GM18508 (cell line): ENCODE measurements around the gene SLC25A29.
A peak's percentile ranks its signal among the peaks of the same experiment; 100 is the strongest.
"Not testable (repeated sequence)": the region's sequence is repeated elsewhere in the genome, so short reads cannot be mapped to it uniquely, and the experiment has no call there.

ENCODE experiments used
- ATAC-seq: cut with Tn5 transposase; IDR thresholded peaks from one replicate; pipeline ENCODE4 v1.9.1; 2021; ENCODE audit warnings: moderate number of reproducible peaks; ENCODE audit not compliant: insufficient read depth, unreplicated experiment

SLC25A29 gene

DNA sequence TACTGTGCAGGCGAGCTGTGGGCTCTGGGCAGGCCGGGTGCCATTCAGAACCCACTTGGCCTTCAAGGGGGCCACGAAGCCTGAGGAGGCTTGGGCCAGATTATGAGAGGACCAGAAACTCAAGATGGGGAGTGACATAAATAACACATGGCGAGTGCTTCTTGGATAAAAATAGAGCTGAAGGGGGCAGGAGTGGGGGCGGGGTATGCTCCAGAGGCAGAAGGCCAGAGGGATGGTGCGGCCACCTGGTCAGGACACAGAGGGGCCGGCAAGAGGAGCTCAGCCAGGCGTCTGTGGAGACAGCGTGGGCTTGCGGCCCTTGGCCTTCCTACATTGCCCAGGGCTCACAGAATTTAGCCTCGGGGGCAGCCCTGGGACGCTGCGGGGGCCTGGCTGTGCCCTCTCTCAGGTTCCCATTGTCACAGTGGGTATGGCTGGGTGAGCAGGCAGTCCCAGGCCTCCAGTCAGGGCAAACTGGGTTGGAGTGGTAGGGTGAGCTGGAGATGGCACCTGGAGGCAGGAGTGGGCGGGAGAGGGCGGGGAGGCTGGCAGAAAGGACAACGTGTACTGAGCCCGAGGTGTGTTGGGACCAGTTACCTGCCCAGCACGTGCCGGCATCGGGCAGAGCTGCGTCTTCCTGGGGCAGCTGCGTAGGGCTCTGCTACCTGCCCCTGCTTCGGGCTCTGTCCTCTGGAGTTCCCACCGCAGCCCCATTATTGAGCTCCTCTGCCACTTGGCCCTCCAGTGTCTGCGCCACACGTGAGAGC, 7.4 kb upstream of the SLC25A29 start:
- no peak for ATAC-seq

DNA sequence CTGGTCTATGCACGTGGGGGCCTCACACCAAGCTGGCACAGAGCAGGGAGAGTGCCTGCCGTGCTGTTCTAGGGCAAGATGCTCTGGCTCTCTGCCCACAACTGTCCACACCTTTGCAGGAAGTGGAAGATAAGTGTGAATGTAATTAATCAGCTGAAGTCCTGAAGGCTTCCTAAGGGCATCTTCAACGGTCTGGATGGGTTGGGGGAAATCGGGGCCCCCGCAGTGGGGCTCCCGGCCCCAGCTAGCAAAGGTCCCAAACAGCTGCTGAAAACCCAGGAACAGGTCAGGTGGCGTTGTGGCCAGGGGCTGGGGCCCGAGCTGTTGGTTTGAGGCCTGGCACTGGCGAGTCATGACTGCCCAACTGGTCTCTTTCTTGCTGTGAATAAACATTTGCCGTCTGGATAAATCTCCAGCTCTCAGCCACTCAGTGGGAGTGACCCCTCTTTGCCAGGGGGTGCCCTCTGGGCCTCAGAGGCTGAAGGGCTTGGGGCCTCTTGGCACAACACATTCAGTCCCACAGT, 6.7 kb upstream of the SLC25A29 start:
- no peak for ATAC-seq

DNA sequence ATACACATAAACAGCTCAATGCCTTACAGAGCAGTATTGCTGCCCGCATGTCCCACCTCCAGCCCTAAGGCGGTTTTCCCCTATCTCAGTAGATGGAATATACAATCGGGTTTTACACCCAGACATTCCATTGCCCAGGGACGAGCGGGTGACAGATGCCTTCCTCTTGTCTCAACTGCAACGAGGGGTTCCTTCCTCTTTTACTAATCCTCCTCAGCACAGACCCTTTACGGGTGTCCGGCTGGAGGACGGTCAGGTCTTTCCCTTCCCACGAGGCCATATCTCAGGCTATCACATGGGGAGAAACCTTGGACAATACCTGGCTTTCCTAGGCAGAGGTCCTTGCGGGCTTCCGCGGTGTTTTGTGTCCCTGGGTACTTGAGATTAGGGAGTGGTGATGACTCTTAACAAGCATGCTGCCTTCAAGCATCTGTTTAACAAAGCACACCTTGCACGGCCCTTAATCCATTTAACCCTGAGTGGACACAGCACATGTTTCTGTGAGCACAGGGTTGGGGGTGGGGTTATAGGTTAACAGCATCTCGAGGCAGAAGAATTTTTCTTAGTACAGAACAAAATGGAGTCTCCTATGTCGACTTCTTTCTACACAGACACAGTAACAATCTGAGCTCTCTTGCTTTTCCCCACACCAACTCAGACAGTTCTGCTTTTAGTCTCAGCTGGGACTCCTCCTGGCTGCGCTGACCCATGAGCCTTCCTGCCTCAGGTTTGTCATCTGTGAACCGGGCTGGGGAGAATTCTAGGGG, 6.0 kb upstream of the SLC25A29 start:
- ATAC-seq: not testable (repeated sequence)

DNA sequence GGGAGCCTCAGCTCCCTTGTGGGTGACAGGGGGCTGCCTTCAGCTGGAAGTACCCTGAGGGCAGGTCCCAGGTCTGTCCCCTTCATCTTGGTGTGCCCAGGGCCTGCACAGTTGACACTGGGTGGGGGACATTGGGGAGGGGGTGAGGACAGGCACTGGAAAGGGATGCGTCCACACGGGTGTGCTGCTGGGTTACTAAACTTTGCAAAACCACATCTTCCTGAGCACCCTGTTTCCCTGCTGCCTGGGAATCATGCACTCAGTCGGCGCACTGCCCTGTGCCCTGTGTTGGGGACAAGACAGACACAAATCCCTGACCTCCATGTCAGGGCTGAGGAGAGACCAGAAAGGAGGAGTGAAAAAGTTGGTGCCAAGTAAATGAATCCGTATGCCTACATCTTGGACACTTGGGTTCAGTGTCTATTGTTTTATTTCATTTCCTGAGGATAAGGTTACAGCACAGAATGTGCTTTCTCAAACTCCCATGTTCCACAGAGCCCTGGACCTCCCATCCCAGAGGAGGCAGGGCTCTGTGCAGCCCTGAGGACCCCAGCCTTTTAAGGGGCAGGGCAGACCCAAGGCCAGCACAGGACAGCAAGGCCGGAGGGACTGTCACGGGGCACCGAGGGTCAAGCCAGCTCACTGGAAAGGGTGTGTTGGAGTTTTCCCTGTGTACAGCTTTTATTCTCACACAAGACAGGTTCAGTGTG, 2.9 kb upstream of the SLC25A29 start:
- no peak for ATAC-seq

DNA sequence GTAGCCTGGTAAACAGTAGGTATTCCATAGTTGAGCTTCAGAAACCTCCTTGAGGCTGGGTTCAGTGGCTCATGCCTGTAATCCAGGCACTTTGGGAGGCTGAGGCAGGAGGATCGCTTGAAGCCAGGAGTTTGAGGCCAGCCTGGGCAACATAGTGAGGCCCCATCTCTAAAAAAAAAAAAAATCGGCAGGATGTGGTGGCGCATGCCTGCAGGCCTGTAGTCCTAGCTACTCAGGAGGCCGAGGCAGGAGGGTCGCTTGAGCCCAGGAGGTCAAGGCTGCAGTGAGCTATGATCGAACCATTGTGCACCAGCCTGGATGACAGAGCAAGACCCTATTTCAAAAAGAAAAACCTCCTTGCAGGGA, 2.2 kb upstream of the SLC25A29 start:
- ATAC-seq: not testable (repeated sequence)

GRCh38 chr14:100307766-100308426, 1.7 kb upstream of the SLC25A29 start:
- no peak for ATAC-seq

GRCh38 chr14:100306998-100307765, 938 bp upstream of the SLC25A29 start:
- ATAC-seq: no peak

DNA sequence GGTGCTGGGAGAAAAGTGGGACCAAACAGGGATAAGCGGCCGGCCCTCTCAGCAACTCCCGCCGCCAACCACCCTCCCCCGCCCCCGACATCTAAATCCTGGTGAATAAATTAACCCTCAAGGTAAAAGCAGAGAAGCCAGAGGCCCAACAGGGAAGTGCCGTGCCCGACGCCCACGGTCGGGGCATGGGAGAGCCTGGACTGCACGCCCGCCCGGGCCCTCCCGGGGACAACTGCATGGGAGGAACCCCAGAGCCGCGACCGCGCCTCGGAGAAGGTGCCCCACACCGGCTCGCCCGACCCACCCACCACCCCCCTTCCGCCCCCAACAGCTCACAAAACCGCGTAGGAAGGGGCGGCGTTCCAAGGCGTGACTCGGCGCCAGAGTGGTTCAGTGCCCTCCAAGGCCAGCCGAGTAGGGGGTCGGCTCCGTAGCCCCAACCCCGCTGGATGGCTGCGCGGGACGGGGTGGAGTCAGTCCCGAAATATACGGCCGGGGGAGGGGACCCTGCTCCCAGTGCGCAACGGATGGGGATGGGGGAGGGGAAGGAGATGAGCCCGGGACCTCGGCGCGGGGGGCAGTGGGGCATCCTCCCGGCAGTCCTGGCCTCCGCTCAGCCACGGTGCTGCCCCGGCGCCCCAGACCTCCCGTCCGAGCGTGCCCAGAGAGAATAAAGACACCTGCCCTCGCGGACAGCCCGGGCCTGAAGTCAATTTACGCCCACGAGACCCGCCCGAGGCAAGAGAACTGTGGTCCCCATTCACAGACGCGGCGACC, 732 bp downstream of the SLC25A29 start:
- ATAC-seq: no peak

- no peak for ATAC-seq
These were observed 1.4 kb downstream of the SLC25A29 start for GRCh38 chr14:100304825-100305323.

DNA sequence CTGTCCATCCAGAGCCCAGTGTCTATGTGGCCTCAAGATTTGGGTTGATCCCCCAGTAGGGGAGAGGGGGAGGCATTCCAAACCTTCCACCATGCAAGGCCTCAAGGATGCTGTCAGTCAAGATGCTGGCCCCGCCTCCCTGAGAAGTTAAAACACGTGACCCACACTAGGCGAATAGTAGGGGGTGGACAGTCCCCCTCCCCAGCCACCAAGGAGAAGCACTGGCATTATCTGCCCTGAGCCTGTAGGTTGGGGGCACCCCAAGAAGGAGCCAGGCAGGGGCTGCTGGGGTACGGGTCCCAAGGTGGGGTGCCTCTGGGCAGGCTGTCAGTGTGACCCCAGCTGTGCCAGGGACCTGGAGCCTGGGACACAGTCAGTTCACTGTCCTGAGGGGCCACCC, 2.3 kb downstream of the SLC25A29 start:
- ATAC-seq: no peak

GRCh38 chr14:100303179-100303578, 3.1 kb downstream of the SLC25A29 start:
- ATAC-seq: no peak

DNA sequence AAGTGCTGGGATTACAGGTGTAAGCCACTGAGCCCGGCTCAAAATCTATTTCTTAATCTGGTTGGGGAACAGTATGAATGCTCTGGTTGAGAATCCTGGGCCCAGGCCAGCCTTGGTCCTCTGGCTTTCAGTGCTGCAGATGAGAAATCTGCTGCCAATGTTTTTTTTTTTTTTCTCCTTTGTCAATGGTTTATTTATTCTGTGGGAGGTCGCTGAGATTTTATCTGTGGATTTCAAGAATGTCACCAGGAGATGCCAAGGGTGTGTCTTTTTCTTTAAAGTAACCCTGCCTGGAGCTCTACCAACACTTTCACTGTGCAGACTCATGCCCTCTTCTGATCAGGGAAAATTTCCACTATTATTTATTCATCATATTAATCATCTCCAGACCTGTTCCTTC, 3.6 kb downstream of the SLC25A29 start:
- no peak for ATAC-seq

GRCh38 chr14:100299238-100299560, 7.0 kb downstream of the SLC25A29 start:
- no peak for ATAC-seq

GRCh38 chr14:100298551-100299237, 7.5 kb downstream of the SLC25A29 start:
- no peak for ATAC-seq

DNA sequence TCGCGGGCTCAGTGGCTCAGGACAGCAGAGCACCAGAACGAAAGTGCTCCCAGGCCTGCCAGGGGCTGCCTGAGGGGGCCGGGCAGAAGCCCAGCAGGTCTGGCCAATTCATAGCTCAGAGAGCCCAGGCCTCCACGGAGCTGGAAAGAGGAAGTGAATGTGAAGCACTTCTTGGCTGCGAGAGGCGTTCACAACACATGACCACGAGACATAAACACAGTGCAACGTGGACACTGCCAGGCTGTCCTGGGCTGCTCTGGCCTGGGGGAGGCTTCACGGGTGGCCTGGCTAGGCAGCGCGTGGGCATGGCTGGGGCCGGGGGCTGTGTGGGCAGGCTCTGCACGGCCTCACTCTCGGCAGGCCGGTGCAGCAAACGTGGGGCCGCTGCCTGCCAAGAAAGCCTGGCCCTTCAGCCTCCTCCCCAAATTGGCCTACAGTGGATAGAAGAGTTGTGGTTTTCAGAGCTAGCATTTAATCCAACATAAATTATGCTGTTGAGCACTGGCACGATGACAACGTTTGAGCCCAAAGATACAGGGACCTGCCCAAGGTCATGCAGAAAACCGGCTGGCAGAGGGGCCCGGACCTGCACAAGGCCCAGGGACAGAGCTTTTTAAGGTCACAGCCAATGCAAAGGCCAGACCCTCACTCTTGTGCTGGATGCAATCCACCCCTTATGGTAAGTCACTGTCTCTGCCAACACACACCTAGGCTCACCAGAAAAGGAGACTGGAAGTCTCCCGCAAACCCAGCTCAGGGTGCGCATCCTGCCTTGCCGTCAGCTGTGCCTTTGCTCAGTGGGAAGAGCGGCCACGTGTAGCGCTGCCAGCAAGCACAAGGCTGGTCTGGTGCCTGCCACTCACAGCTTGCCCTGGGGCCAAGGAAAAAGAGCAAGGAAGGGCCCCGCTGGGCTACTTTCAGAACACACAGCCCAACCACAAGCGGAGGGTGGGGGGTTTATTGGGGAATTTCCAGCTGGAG, 8.6 kb downstream of the SLC25A29 start:
- ATAC-seq: peak; percentile 75

GRCh38 chr14:100296729-100297128, 9.5 kb downstream of the SLC25A29 start:
- ATAC-seq: not testable (repeated sequence)

DNA sequence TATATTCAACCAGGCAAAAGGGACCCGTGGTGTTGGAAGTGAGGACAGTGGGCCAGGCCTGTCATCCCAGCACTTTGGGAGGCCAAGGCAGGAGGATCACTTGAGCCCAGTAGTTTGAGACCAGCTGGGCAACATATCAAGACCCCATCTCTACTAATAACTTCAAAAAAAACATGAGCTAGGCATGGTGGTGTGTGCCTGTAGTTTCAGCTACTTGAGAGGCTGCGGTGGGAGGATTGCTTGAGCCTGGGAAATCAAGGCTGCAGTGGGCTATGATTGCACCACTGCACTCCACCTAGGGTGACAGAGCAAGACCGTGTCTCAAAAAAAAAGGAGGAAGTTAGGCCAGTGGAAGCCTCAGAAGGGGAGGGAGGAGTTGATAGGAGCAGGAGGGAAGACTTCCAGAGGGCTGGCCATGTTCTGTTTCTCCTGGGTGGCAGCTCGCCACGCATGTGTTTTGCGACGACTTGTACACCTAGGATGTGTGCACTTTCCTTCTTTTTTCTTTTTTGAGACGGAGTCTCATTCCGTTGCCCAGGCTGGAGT, 10.1 kb downstream of the SLC25A29 start:
- no peak for ATAC-seq
